COR-L47 (cell line): Measurements from ENCODE around the gene PCIF1.
A peak's percentile ranks its signal among the peaks of the same experiment; 100 is the strongest.

Source experiments
- DNase-seq: peaks from one replicate; lab custom pipeline; 2025; lab: John Stamatoyannopoulos, UW

PCIF1 gene

DNA sequence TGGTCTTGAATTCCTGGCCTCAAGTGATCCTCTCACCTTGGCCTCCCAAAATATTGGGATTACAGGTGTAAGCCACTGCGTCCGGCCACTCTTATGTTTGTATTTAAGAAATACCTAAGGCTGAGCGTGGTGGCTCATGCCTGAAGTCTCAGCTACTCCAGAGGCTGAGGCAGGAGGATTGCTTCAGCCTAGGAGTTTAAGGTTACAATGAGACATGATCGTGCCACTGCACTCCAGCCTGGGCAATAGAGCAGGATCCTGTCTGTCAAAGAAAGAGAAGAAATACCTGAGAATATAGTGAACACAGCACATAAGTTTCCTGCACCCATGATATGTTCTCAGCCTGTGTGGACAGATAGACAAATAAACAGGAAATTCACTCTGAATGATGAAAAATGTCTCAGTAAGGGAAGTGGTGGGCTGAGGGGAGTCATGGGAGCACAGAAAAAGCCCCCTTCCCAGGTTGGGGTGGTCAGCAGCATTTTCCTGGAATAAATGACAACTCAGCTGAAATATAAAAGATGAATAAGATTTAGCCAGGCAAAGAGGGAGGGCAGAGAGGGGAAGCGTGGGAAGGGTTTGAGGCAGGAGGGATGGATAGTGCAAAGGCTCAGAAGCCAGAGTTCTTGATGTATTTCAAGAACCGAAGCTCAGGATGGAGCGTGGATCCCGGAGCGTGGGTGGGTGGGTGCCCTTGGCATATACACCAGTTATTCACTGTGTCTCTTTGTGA lies 60.4 kb downstream of the PCIF1 start:
- no peak for DNase-seq

DNA sequence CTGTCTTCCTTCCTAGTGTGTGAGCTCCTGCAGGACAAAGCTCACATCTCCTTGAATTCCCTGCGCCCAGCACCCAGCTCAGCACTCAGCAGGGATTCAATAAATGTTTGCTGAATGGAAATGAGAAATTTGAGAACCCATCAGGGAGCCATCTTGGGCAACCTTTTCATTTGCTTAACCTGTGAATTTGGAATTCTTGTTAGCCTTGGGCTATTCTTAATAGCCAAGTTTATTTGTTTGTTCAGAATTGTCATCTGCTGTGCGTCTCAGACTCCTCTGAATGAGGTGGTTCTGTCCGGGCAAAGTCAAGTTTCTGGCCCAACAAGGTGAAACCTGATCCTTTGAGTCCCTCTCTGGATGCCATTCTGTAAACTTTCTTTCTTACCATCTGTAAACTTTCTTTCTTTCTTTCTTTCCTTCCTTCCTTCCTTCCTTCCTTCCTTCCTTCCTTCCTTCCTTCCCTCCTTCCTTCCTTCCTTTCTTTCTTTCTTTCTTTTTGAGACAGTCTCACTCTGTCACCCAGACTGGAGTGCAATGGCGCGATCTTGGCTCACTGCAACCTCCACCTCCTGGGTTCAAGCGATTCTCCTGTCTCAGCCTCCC lies 61.1 kb downstream of the PCIF1 start:
- peak; percentile 18 for DNase-seq

- DNase-seq: no peak
These were observed 62.7 kb downstream of the PCIF1 start for GRCh38 chr20:45997187-45997586.
